GM21717 (cell line): ENCODE measurements around the gene CHST5.
"Not testable (repeated sequence)": the region's sequence is repeated elsewhere in the genome, so short reads cannot be mapped to it uniquely, and the experiment has no call there.

ENCODE experiments used
- ATAC-seq: cut with Tn5 transposase; IDR thresholded peaks from one replicate; pipeline ENCODE4 v1.9.1; 2021; ENCODE audit warnings: mild to moderate bottlenecking, moderate library complexity; ENCODE audit not compliant: unreplicated experiment

The CHST5 gene

GRCh38 chr16:75552951-75553350, 17.0 kb upstream of the CHST5 start:
- ATAC-seq: no peak

GRCh38 chr16:75550211-75550662, 14.3 kb upstream of the CHST5 start:
- peak; percentile 91 for ATAC-seq

- not testable (repeated sequence) for ATAC-seq
Measured at GRCh38 chr16:75548456-75548855, 12.5 kb upstream of the CHST5 start.

GRCh38 chr16:75546293-75546692, 10.4 kb upstream of the CHST5 start:
- no peak for ATAC-seq

- ATAC-seq: not testable (repeated sequence)
Measured at GRCh38 chr16:75545879-75546278, 10.0 kb upstream of the CHST5 start.

- ATAC-seq: not testable (repeated sequence)
Measured at GRCh38 chr16:75542462-75542861, 6.6 kb upstream of the CHST5 start.

GRCh38 chr16:75541236-75541635, 5.3 kb upstream of the CHST5 start:
- ATAC-seq: no peak

GRCh38 chr16:75538882-75539565, 3.1 kb upstream of the CHST5 start:
- not testable (repeated sequence) for ATAC-seq

- ATAC-seq: no peak
Measured at GRCh38 chr16:75537776-75538175, 1.9 kb upstream of the CHST5 start.

GRCh38 chr16:75535211-75535843, 581 bp downstream of the CHST5 start:
- no peak for ATAC-seq

GRCh38 chr16:75534560-75535205, 1.2 kb downstream of the CHST5 start:
- no peak for ATAC-seq

- no peak for ATAC-seq
Measured at GRCh38 chr16:75532791-75533190, 3.1 kb downstream of the CHST5 start.

- no peak for ATAC-seq
Measured at GRCh38 chr16:75532142-75532765, 3.7 kb downstream of the CHST5 start.

- ATAC-seq: no peak
Measured at GRCh38 chr16:75529959-75530358, 5.9 kb downstream of the CHST5 start.

- ATAC-seq: no peak
Measured at GRCh38 chr16:75529056-75529905, 6.6 kb downstream of the CHST5 start.

GRCh38 chr16:75527825-75528299, 8.0 kb downstream of the CHST5 start:
- no peak for ATAC-seq

GRCh38 chr16:75526032-75526790, 9.7 kb downstream of the CHST5 start:
- no peak for ATAC-seq

GRCh38 chr16:75519175-75519574, 16.7 kb downstream of the CHST5 start:
- no peak for ATAC-seq

GRCh38 chr16:75516189-75516966, 19.5 kb downstream of the CHST5 start:
- ATAC-seq: peak; percentile 32
